GM18502 (cell line): Measurements from ENCODE around the gene MYBPC1.
"Not testable (repeated sequence)": the region's sequence is repeated elsewhere in the genome, so short reads cannot be mapped to it uniquely, and the experiment has no call there.

Experiments
- ATAC-seq: cut with Tn5 transposase; IDR thresholded peaks from one replicate; pipeline ENCODE4 v1.9.1; 2021; ENCODE audit warnings: mild to moderate bottlenecking; ENCODE audit not compliant: unreplicated experiment, poor library complexity

Gene MYBPC1

GRCh38 chr12:101648195-101648594 lies 53.4 kb downstream of the MYBPC1 start:
- no peak for ATAC-seq

- ATAC-seq = no peak
Measured at GRCh38 chr12:101650346-101651117, 55.8 kb downstream of the MYBPC1 start.

DNA sequence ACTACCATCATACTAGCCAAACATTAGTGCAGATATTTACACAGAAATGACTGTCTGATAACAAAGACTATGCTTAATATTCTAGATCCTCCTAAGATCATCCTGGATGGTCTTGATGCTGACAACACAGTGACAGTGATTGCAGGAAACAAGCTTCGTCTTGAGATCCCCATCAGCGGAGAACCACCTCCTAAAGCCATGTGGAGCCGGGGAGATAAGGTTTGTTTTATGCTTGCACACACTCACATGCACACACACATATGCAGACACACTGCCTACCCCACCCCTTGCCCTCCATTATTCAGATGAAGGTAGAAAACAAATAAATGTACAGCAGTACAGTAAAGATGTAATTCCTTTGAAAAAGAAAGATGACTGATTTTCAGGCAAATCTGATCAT lies 58.3 kb downstream of the MYBPC1 start:
- ATAC-seq = no peak

GRCh38 chr12:101653503-101653902 lies 58.7 kb downstream of the MYBPC1 start:
- ATAC-seq = no peak

DNA sequence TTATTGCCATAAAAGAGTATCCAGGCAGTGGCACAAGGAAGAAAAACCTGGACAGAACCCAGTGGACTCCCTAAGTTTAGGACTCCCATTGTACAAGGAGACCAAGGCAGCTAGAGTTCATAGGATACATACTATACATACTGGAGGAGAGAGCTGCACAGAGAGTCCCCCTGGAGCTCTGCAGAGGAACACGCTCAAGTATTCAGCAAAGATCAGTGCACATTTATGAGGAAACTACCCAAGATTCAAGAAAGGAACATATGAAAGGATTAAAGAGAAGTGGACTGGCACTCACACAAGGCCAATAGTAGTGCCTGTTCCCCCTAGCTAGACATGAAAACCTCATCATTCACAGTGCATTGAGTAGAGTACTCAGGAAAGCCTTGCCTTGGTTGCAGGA lies 59.7 kb downstream of the MYBPC1 start:
- ATAC-seq = no peak

- ATAC-seq = no peak
Measured at GRCh38 chr12:101655393-101655792, 60.6 kb downstream of the MYBPC1 start.

- ATAC-seq = not testable (repeated sequence)
Measured at GRCh38 chr12:101660662-101661061, 65.9 kb downstream of the MYBPC1 start.

- no peak for ATAC-seq
Measured at GRCh38 chr12:101663298-101663697, 68.5 kb downstream of the MYBPC1 start.

DNA sequence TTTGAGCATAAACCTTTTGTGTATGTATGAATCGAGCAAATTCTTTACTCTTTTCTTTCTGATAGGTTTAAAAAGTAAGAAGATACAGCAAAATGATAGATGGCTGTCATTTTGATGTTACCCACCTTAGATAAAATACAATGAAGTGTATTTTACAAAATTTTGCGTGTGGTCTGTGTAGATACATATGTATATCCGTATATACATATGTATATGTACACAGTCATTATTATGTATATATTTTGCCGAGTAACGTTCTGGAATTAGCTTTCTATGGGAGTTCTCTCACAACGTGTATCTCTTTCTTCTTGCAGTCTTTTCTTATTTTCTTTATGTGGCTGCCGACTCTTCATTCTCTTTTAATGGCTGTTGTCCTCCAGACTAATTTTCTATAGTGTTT lies 70.2 kb downstream of the MYBPC1 start:
- no peak for ATAC-seq

DNA sequence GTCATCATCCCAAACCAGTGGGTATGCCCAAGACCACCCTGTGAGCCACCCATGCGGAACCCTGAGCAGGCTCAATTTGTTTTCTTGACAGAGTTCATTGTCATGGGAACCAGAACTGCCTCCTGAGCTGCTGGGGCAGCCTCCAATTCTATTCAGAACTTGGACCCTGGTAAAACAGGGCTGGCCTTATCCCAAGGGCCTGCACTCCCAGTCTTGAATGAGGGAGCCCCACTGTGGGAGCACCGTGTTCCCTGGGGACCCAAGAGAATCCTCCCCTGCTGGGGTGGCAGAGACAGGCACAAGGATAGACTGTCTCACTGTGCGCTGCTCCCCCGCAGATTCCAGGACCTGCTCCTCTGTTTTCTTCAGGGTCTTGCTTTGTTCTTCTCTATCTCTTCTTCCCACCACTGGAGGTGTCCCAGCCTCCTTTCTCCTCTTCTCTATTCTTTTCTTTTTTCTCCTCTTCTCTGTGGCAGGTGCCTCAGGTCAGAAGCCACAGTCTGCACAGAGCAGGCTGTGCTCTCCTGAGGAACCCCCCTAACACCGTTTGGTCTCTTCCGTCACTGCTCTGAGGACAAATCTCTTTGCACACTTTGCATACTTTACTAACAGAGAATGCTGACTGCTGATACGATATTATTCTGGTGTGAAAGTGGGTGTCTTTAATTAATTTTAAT lies 71.4 kb downstream of the MYBPC1 start:
- no peak for ATAC-seq

GRCh38 chr12:101667591-101667990 lies 72.8 kb downstream of the MYBPC1 start:
- ATAC-seq = no peak

- no peak for ATAC-seq
Measured at GRCh38 chr12:101670007-101670671, 75.4 kb downstream of the MYBPC1 start.

GRCh38 chr12:101671157-101671791 lies 76.5 kb downstream of the MYBPC1 start:
- ATAC-seq = peak; percentile 90

DNA sequence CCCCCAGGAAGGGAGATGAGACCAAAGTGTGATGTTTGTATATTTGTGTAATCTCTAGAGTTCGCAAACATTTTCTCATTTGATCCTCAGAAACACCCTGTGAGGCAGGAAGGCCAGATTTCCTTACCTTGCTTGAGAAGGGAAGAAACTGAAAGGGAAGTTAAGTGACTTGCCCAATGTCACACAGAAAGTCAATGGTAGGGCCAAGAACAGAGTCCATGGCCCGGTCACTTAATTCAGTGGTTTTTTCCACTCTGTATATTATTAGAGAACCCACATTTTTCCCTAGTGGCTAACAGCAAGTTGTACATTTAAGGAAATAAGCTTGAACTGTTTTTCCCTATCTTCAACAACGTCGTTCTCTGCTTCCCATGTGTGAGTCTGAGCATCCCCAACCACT lies 77.1 kb downstream of the MYBPC1 start:
- ATAC-seq = peak; percentile 19

GRCh38 chr12:101675555-101675954 lies 80.8 kb downstream of the MYBPC1 start:
- ATAC-seq = no peak

- not testable (repeated sequence) for ATAC-seq
Measured at GRCh38 chr12:101676497-101676896, 81.7 kb downstream of the MYBPC1 start.

DNA sequence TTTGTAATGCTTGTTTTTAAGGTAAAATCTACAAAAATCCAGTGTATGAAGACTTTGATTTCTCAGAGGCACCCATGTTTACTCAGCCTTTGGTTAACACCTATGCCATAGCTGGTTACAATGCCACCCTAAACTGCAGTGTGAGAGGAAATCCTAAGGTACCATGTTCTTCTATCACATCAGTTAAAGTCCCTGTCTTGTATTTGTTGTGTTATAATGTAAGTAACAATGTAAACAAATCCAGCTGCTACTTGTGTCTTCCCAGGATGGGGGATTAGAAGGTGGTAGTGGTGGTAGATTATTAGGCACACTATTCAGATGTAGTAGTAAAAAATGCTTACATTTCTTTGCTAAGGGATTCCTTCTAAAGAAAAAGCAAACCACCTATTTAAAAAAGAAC lies 83.3 kb downstream of the MYBPC1 start:
- ATAC-seq = no peak

DNA sequence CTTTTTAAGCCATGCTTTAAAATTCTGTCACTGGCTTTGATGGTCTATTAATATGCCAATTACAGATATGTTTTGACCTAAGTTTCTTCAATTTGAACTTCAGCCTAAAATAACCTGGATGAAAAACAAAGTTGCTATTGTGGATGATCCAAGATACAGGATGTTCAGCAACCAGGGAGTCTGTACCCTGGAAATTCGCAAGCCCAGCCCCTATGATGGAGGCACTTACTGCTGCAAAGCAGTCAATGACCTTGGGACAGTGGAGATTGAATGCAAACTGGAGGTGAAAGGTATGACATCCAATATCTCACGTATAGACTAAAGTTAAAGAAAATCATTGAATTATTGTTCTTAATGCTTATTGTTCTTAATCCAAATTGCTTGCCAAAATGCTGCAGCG lies 85.5 kb downstream of the MYBPC1 start:
- ATAC-seq = no peak

GRCh38 chr12:101680647-101681046 lies 85.9 kb downstream of the MYBPC1 start:
- ATAC-seq = no peak

- not testable (repeated sequence) for ATAC-seq
Measured at GRCh38 chr12:101681627-101682026, 86.9 kb downstream of the MYBPC1 start.

GRCh38 chr12:101685092-101685491 lies 90.3 kb downstream of the MYBPC1 start:
- ATAC-seq = no peak
